ENCODE measurements around the gene IGF2BP2. TPM values are rescaled to one million over a fixed set of nuclear protein-coding genes. Genes with fewer than 3 reads are reported as not detected.

The IGF2BP2 gene
- 1 to 10 TPM; 2.1 to 5.6 (median 3.8) TPM for total RNA-seq
- polyA plus RNA-seq: 1 to 10 TPM; 1.1 to 2.3 (median 1.9) TPM
- long read RNA-seq, donor 1, partial matches to known transcripts: 1 of 1 reads
- long read RNA-seq, donor 1, other reads (novel, unspliced or antisense): 0 of 1 reads
- long read RNA-seq, donor 2, partial matches to known transcripts: 0 of 1 reads
- long read RNA-seq, donor 2, other reads (novel, unspliced or antisense): 0 of 1 reads

DNA sequence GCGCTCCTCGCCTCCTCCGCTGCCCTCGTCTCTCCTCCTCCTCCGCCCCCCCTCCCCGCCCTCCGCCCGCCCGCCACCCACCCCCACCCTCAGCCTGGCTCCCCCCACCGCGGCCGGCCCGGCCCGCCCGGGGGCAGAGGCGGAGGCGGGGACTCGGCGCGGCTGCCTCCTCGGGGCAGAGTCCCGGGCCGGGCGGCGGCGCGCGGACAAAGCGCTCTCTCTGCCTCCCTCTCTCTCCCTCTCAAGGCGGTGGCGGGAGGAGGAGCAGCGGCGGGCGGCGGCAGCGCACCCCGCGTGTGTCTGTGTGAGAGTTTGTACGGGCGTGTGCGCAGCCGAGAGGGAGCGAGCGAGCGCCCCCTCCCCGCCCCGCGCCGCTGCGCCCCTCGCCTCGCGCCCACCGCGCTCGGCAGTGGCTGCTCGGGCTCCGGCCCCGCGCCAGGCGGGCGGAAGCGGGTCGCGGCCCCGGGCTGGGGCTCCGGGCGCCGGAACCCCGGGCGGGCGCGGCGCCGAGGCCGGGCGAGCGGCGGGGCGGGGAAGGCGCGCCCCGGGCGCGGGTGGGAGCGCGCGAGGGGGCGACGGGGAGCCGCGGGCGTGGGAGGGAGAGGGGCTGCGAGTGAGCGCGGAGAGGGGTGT lies at the start of gene IGF2BP2:
Gene IGF2BP2, minus strand, starts transcription at position 37 of the 633 bp plus-strand sequence. CDS start 82 bp downstream, outside the sequence.
- H3K36me3 ChIP-seq (ENCODE audit: insufficient read depth in 1 of 2, low read depth in 1 of 2): no peaks in the 10 kb centered on the region
- no peaks in the 10 kb centered on the region for H3K9me3 ChIP-seq
- H3K27me3 ChIP-seq (ENCODE audit: insufficient read depth in 3 of 3, low read length in 2 of 3): peaks cover 3 to 90% (median 23%) of the 10 kb centered on the region in 3 donors
- peaks cover 13% of the 10 kb centered on the region for H3K4me1 ChIP-seq
- peak within 1 kb of the TSS; percentile 73 for H3K4me3 ChIP-seq
- 0 to 1% (median 1%) methylated on average over 29 to 91 of the region's 96 CpGs for WGBS, 3 donors
- DNase-seq (peak; percentile 54 to 72), ATAC-seq (peak; percentile 64 to 72 (median 65))
- peak within 1 kb of the TSS; percentile 46 for H3K27ac ChIP-seq
- intact Hi-C loops (cut with DNase I): no loop called here
- TF ChIP-seq, protein P1, sequence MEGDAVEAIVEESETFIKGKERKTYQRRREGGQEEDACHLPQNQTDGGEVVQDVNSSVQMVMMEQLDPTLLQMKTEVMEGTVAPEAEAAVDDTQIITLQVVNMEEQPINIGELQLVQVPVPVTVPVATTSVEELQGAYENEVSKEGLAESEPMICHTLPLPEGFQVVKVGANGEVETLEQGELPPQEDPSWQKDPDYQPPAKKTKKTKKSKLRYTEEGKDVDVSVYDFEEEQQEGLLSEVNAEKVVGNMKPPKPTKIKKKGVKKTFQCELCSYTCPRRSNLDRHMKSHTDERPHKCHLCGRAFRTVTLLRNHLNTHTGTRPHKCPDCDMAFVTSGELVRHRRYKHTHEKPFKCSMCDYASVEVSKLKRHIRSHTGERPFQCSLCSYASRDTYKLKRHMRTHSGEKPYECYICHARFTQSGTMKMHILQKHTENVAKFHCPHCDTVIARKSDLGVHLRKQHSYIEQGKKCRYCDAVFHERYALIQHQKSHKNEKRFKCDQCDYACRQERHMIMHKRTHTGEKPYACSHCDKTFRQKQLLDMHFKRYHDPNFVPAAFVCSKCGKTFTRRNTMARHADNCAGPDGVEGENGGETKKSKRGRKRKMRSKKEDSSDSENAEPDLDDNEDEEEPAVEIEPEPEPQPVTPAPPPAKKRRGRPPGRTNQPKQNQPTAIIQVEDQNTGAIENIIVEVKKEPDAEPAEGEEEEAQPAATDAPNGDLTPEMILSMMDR (IDR thresholded peaks at IDR 0.05): no peak

- no peak for ATAC-seq
- intact Hi-C loops (cut with DNase I): no loop called here
- TF ChIP-seq, protein P1 (IDR thresholded peaks at IDR 0.05): no peak
- Histone ChIP-seq H3K4me3 (no peak overlapping the region), H3K9me3 (no peaks in the 10 kb centered on the region), H3K27me3 (ENCODE audit: insufficient read depth in 3 of 3, low read length in 2 of 3) (no peaks in the 10 kb centered on the region), H3K4me1 (no peaks in the 10 kb centered on the region), H3K36me3 (ENCODE audit: insufficient read depth in 1 of 2, low read depth in 1 of 2) (no peaks in the 10 kb centered on the region), H3K27ac (no peak overlapping the region)
- WGBS, 3 donors: 60 to 71% (median 66%) methylated on average over 9 of the region's 9 CpGs
- no peak for DNase-seq
These were observed 49.3 kb upstream of the IGF2BP2 start for GRCh38 chr3:185874119-185874518.

GRCh38 chr3:185867650-185868049 lies 42.8 kb upstream of the IGF2BP2 start:
- Histone ChIP-seq H3K4me3 (no peak overlapping the region), H3K9me3 (no peaks in the 10 kb centered on the region), H3K27me3 (ENCODE audit: insufficient read depth in 3 of 3, low read length in 2 of 3) (peaks cover 0 to 4% (median 2%) of the 10 kb centered on the region in 3 donors), H3K4me1 (no peaks in the 10 kb centered on the region), H3K27ac (no peak overlapping the region), H3K36me3 (ENCODE audit: insufficient read depth in 1 of 2, low read depth in 1 of 2) (no peaks in the 10 kb centered on the region)
- TF ChIP-seq, protein P1 (IDR thresholded peaks at IDR 0.05): no peak
- ATAC-seq (no peak), DNase-seq (no peak)
- intact Hi-C loops (cut with DNase I): no loop called here
- 87 to 94% (median 89%) methylated on average over 2 of the region's 2 CpGs for WGBS, 3 donors

- H3K4me3 ChIP-seq: no peak overlapping the region
- no peaks in the 10 kb centered on the region for H3K36me3 ChIP-seq (ENCODE audit: insufficient read depth in 1 of 2, low read depth in 1 of 2)
- no peak overlapping the region for H3K27ac ChIP-seq
- no peaks in the 10 kb centered on the region for H3K9me3 ChIP-seq
- TF ChIP-seq, protein P1 (IDR thresholded peaks at IDR 0.05): no peak
- no peaks in the 10 kb centered on the region for H3K4me1 ChIP-seq
- ATAC-seq (no peak), DNase-seq (no peak)
- intact Hi-C loops (cut with DNase I): no loop called here
- H3K27me3 ChIP-seq (ENCODE audit: insufficient read depth in 3 of 3, low read length in 2 of 3): peaks cover 0 to 4% (median 2%) of the 10 kb centered on the region in 3 donors
These were observed 42.2 kb upstream of the IGF2BP2 start for GRCh38 chr3:185866995-185867394.
